Measurements from ENCODE around the gene KRTAP5-10.

DNA sequence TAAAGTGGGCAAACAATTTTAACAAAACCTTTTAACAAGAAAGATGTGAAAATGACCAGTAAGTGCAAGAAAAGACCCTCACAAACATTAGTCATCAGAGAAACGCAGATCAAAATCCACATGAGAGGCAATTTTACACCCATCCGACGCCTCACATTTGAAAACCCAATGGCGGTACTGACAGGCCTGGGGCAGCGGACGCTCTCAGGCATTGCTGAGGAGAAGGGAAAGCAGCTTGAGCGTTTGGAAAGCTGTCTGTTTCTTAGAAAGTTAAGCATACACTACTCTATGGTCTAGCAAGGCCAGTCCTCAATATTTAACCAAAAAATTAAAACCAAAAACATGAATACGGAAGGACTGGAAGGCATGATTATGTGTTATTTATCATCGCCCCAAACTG is 29.5 kb upstream of the KRTAP5-10 start:
- TF ChIP-seq POLR2A (IDR thresholded peaks at IDR 0.05) (no peak), POLR2AphosphoS5 (IDR thresholded peaks at IDR 0.05) (no peak)
- TF ChIP-seq, protein P1, sequence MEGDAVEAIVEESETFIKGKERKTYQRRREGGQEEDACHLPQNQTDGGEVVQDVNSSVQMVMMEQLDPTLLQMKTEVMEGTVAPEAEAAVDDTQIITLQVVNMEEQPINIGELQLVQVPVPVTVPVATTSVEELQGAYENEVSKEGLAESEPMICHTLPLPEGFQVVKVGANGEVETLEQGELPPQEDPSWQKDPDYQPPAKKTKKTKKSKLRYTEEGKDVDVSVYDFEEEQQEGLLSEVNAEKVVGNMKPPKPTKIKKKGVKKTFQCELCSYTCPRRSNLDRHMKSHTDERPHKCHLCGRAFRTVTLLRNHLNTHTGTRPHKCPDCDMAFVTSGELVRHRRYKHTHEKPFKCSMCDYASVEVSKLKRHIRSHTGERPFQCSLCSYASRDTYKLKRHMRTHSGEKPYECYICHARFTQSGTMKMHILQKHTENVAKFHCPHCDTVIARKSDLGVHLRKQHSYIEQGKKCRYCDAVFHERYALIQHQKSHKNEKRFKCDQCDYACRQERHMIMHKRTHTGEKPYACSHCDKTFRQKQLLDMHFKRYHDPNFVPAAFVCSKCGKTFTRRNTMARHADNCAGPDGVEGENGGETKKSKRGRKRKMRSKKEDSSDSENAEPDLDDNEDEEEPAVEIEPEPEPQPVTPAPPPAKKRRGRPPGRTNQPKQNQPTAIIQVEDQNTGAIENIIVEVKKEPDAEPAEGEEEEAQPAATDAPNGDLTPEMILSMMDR (IDR thresholded peaks at IDR 0.05), result no peak
